CD4-positive, alpha-beta T cell treated with Interleukin-2 at 100 ng/mL for 4 hours (primary cell): Measurements from ENCODE around the gene RPL27.
"Not testable (repeated sequence)": the region's sequence is repeated elsewhere in the genome, so short reads cannot be mapped to it uniquely, and the experiment has no call there.

Source experiments
- DNase-seq: peaks from one replicate; pipeline ENCODE4 v3.0.0-alpha.2; 2020; ENCODE audit warnings: low spot score

RPL27 gene

GRCh38 chr17:42993913-42994312, 4.3 kb upstream of the RPL27 start:
- DNase-seq = not testable (repeated sequence)

- DNase-seq = no peak
Measured at GRCh38 chr17:42997390-42997983, 732 bp upstream of the RPL27 start.

- DNase-seq = no peak
Measured at GRCh38 chr17:42999003-42999525, 845 bp downstream of the RPL27 start.

GRCh38 chr17:43000894-43001293, 2.7 kb downstream of the RPL27 start:
- DNase-seq = not testable (repeated sequence)

GRCh38 chr17:43003542-43004172, 5.4 kb downstream of the RPL27 start:
- DNase-seq = no peak

GRCh38 chr17:43006639-43007551, 8.7 kb downstream of the RPL27 start, which contains the start of gene IFI35:
Gene IFI35 (plus strand): TSS chr17:43006784. CDS start chr17:43006948, 164 bp downstream.
- DNase-seq = peak; percentile 89

- no peak for DNase-seq
Measured at GRCh38 chr17:43010667-43011308, 12.6 kb downstream of the RPL27 start.

GRCh38 chr17:43011728-43012472, 13.7 kb downstream of the RPL27 start:
- no peak for DNase-seq

- DNase-seq = no peak
Measured at GRCh38 chr17:43013296-43013695, 15.1 kb downstream of the RPL27 start.

- DNase-seq = no peak
Measured at GRCh38 chr17:43014020-43014648, 15.9 kb downstream of the RPL27 start.

- DNase-seq = no peak
Measured at GRCh38 chr17:43014649-43015542, 16.7 kb downstream of the RPL27 start.

- no peak for DNase-seq
Measured at GRCh38 chr17:43015579-43015978, 17.4 kb downstream of the RPL27 start.

- no peak for DNase-seq
Measured at GRCh38 chr17:43016216-43016615, 18.0 kb downstream of the RPL27 start.

GRCh38 chr17:43018008-43018853, 20.0 kb downstream of the RPL27 start:
- DNase-seq = peak; percentile 67

- no peak for DNase-seq
Measured at GRCh38 chr17:43018932-43019331, 20.7 kb downstream of the RPL27 start.

GRCh38 chr17:43019418-43019817, 21.2 kb downstream of the RPL27 start:
- no peak for DNase-seq

- DNase-seq = no peak
Measured at GRCh38 chr17:43020030-43020621, 21.9 kb downstream of the RPL27 start.
